ENCODE measurements around the gene CD300LB. TPM values are rescaled to one million over a fixed set of nuclear protein-coding genes. Genes with fewer than 3 reads are reported as not detected.

CD300LB gene
- total RNA-seq, 1 donor = not detected

DNA sequence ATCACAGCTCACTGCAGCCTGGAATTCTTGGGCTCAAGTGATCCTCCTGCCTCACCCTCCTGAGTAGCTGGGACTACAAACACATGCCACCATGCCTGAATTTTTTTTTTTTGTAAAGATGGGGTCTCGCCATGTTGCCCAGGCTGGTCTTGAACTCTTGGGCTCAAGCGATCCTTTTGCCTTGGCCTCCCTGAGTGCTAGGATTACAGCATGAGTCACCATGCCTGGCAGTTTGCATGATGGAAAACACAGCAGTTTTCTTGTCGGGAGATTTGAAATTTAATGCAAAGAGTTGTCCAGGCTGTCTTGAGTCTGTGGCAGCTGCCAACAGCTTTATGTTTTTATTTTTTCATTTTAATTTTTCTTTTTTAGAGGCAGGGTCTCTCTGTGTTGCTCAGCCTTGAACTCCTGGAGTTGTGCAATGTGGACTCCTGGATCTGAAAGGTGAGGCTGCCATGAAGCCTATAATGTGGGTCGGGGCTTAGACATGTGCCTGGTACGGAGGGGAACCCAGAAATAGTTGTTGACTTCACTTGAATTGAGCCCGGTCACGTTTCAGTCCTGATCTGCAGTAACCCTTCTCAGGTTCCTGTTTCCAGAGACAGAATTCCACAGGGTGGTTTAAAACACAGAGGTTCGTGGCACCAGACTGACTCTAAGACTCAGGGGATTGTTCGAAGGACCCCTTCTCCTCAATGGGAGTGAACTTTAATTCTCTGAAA lies 46.1 kb downstream of the CD300LB start:
- no peak overlapping the region for H3K4me3 ChIP-seq (ENCODE audit: low read depth, low read length)
- no peak for DNase-seq (ENCODE audit: low read depth)
- TF ChIP-seq, protein P1, sequence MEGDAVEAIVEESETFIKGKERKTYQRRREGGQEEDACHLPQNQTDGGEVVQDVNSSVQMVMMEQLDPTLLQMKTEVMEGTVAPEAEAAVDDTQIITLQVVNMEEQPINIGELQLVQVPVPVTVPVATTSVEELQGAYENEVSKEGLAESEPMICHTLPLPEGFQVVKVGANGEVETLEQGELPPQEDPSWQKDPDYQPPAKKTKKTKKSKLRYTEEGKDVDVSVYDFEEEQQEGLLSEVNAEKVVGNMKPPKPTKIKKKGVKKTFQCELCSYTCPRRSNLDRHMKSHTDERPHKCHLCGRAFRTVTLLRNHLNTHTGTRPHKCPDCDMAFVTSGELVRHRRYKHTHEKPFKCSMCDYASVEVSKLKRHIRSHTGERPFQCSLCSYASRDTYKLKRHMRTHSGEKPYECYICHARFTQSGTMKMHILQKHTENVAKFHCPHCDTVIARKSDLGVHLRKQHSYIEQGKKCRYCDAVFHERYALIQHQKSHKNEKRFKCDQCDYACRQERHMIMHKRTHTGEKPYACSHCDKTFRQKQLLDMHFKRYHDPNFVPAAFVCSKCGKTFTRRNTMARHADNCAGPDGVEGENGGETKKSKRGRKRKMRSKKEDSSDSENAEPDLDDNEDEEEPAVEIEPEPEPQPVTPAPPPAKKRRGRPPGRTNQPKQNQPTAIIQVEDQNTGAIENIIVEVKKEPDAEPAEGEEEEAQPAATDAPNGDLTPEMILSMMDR (IDR thresholded peaks at IDR 0.05; ENCODE audit: insufficient read depth, low read depth, low read length) = no peak

DNA sequence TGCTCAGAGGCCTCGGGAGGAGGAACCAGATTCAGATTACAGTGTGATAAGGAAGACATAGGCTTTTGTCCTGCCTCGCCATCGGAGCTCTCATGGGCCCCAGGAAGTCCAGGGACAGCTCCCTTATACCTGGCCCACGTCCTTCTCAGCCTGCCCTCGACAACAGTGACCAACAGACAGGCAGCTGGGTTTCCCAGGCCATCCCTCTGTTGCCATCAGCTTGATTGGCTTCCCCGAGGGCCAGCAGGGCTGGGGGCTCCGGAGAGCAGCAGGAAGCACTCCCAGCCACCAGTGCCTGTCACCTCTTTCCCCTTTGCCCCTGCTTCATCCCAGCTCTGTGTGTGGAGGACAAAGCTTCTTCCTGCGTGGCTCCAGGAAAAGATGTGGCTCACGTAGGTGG lies 47.2 kb downstream of the CD300LB start:
- TF ChIP-seq, protein P1 (IDR thresholded peaks at IDR 0.05; ENCODE audit: insufficient read depth, low read depth, low read length) = no peak

GRCh38 chr17:74481621-74482020 lies 49.7 kb downstream of the CD300LB start:
- no peak for DNase-seq (ENCODE audit: low read depth)
- TF ChIP-seq, protein P1 (IDR thresholded peaks at IDR 0.05; ENCODE audit: insufficient read depth, low read depth, low read length) = no peak
- H3K4me3 ChIP-seq (ENCODE audit: low read depth, low read length) = no peak overlapping the region

More for the DNA sequence above, 47.2 kb downstream of the CD300LB start:
- no peak for DNase-seq (ENCODE audit: low read depth)
- no peak overlapping the region for H3K4me3 ChIP-seq (ENCODE audit: low read depth, low read length)

- no peak for DNase-seq (ENCODE audit: low read depth)
- no peak overlapping the region for H3K4me3 ChIP-seq (ENCODE audit: low read depth, low read length)
- TF ChIP-seq, protein P1 (IDR thresholded peaks at IDR 0.05; ENCODE audit: insufficient read depth, low read depth, low read length) = no peak
Measured at GRCh38 chr17:74480290-74480689, 51.0 kb downstream of the CD300LB start.

GRCh38 chr17:74478420-74479100 lies 52.7 kb downstream of the CD300LB start:
- no peak for DNase-seq (ENCODE audit: low read depth)
- H3K4me3 ChIP-seq (ENCODE audit: low read depth, low read length) = no peak overlapping the region
- TF ChIP-seq, protein P1 (IDR thresholded peaks at IDR 0.05; ENCODE audit: insufficient read depth, low read depth, low read length) = no peak

- DNase-seq (ENCODE audit: low read depth) = no peak
- H3K4me3 ChIP-seq (ENCODE audit: low read depth, low read length) = no peak overlapping the region
- TF ChIP-seq, protein P1 (IDR thresholded peaks at IDR 0.05; ENCODE audit: insufficient read depth, low read depth, low read length) = no peak
Measured at GRCh38 chr17:74477411-74477810, 53.9 kb downstream of the CD300LB start.

Measured in fibroblast of villous mesenchyme (primary cell).